Measurements from ENCODE around the gene ATF6. TPM values are rescaled to one million over a fixed set of nuclear protein-coding genes. Genes with fewer than 3 reads are reported as not detected.

Gene ATF6
- total and polyA plus RNA-seq, 9 of the 15 experiments (the other 6 are each of a cell fraction or from before 2014, with no cell fraction given) = 11.7 to 32.4 (median 20.4) TPM

DNA sequence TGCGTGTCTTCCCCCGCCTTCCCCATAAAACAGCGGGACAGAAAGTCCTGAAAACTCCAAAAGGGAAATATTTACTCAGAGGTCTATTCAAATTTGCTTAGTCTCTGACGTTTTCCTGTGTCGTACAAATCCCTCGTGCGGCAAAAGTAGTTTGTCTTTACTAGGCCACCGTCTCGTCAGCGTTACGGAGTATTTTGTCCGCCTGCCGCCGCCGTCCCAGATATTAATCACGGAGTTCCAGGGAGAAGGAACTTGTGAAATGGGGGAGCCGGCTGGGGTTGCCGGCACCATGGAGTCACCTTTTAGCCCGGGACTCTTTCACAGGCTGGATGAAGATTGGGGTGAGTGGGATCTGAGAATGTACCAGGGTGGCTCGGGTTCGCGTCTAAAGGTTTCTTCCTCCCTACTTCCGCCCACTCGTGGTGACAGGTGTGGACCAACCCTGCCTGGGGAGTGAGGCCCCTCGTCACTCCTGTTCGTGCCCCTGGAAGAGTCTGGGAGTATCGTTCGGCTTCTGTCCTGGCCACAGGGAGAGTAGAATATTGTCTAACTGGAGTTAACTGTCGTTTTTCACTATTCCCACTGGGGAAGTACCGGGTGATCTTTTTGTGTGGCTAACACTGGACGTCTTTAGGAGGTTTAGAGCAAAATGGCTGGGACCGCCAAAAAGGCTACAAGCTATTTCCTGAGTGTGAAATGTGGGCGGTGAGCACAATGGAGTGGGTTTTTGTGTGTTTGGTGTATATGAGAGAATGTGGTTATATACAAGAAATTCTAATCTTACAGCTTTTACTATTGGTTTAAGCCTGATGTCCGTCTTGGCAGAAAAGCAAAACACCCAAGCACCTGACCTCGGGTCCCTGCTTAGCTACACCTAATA, at the start of gene ATF6 (continued):
- TF ChIP-seq, protein P1, sequence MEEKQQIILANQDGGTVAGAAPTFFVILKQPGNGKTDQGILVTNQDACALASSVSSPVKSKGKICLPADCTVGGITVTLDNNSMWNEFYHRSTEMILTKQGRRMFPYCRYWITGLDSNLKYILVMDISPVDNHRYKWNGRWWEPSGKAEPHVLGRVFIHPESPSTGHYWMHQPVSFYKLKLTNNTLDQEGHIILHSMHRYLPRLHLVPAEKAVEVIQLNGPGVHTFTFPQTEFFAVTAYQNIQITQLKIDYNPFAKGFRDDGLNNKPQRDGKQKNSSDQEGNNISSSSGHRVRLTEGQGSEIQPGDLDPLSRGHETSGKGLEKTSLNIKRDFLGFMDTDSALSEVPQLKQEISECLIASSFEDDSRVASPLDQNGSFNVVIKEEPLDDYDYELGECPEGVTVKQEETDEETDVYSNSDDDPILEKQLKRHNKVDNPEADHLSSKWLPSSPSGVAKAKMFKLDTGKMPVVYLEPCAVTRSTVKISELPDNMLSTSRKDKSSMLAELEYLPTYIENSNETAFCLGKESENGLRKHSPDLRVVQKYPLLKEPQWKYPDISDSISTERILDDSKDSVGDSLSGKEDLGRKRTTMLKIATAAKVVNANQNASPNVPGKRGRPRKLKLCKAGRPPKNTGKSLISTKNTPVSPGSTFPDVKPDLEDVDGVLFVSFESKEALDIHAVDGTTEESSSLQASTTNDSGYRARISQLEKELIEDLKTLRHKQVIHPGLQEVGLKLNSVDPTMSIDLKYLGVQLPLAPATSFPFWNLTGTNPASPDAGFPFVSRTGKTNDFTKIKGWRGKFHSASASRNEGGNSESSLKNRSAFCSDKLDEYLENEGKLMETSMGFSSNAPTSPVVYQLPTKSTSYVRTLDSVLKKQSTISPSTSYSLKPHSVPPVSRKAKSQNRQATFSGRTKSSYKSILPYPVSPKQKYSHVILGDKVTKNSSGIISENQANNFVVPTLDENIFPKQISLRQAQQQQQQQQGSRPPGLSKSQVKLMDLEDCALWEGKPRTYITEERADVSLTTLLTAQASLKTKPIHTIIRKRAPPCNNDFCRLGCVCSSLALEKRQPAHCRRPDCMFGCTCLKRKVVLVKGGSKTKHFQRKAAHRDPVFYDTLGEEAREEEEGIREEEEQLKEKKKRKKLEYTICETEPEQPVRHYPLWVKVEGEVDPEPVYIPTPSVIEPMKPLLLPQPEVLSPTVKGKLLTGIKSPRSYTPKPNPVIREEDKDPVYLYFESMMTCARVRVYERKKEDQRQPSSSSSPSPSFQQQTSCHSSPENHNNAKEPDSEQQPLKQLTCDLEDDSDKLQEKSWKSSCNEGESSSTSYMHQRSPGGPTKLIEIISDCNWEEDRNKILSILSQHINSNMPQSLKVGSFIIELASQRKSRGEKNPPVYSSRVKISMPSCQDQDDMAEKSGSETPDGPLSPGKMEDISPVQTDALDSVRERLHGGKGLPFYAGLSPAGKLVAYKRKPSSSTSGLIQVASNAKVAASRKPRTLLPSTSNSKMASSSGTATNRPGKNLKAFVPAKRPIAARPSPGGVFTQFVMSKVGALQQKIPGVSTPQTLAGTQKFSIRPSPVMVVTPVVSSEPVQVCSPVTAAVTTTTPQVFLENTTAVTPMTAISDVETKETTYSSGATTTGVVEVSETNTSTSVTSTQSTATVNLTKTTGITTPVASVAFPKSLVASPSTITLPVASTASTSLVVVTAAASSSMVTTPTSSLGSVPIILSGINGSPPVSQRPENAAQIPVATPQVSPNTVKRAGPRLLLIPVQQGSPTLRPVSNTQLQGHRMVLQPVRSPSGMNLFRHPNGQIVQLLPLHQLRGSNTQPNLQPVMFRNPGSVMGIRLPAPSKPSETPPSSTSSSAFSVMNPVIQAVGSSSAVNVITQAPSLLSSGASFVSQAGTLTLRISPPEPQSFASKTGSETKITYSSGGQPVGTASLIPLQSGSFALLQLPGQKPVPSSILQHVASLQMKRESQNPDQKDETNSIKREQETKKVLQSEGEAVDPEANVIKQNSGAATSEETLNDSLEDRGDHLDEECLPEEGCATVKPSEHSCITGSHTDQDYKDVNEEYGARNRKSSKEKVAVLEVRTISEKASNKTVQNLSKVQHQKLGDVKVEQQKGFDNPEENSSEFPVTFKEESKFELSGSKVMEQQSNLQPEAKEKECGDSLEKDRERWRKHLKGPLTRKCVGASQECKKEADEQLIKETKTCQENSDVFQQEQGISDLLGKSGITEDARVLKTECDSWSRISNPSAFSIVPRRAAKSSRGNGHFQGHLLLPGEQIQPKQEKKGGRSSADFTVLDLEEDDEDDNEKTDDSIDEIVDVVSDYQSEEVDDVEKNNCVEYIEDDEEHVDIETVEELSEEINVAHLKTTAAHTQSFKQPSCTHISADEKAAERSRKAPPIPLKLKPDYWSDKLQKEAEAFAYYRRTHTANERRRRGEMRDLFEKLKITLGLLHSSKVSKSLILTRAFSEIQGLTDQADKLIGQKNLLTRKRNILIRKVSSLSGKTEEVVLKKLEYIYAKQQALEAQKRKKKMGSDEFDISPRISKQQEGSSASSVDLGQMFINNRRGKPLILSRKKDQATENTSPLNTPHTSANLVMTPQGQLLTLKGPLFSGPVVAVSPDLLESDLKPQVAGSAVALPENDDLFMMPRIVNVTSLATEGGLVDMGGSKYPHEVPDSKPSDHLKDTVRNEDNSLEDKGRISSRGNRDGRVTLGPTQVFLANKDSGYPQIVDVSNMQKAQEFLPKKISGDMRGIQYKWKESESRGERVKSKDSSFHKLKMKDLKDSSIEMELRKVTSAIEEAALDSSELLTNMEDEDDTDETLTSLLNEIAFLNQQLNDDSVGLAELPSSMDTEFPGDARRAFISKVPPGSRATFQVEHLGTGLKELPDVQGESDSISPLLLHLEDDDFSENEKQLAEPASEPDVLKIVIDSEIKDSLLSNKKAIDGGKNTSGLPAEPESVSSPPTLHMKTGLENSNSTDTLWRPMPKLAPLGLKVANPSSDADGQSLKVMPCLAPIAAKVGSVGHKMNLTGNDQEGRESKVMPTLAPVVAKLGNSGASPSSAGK (IDR thresholded peaks at IDR 0.05) = peak; percentile 35; the same call in 1 of the 2 replicates
- TF ChIP-seq NCOA6 (IDR thresholded peaks at IDR 0.05) = no peak
- TF ChIP-seq, protein P2, sequence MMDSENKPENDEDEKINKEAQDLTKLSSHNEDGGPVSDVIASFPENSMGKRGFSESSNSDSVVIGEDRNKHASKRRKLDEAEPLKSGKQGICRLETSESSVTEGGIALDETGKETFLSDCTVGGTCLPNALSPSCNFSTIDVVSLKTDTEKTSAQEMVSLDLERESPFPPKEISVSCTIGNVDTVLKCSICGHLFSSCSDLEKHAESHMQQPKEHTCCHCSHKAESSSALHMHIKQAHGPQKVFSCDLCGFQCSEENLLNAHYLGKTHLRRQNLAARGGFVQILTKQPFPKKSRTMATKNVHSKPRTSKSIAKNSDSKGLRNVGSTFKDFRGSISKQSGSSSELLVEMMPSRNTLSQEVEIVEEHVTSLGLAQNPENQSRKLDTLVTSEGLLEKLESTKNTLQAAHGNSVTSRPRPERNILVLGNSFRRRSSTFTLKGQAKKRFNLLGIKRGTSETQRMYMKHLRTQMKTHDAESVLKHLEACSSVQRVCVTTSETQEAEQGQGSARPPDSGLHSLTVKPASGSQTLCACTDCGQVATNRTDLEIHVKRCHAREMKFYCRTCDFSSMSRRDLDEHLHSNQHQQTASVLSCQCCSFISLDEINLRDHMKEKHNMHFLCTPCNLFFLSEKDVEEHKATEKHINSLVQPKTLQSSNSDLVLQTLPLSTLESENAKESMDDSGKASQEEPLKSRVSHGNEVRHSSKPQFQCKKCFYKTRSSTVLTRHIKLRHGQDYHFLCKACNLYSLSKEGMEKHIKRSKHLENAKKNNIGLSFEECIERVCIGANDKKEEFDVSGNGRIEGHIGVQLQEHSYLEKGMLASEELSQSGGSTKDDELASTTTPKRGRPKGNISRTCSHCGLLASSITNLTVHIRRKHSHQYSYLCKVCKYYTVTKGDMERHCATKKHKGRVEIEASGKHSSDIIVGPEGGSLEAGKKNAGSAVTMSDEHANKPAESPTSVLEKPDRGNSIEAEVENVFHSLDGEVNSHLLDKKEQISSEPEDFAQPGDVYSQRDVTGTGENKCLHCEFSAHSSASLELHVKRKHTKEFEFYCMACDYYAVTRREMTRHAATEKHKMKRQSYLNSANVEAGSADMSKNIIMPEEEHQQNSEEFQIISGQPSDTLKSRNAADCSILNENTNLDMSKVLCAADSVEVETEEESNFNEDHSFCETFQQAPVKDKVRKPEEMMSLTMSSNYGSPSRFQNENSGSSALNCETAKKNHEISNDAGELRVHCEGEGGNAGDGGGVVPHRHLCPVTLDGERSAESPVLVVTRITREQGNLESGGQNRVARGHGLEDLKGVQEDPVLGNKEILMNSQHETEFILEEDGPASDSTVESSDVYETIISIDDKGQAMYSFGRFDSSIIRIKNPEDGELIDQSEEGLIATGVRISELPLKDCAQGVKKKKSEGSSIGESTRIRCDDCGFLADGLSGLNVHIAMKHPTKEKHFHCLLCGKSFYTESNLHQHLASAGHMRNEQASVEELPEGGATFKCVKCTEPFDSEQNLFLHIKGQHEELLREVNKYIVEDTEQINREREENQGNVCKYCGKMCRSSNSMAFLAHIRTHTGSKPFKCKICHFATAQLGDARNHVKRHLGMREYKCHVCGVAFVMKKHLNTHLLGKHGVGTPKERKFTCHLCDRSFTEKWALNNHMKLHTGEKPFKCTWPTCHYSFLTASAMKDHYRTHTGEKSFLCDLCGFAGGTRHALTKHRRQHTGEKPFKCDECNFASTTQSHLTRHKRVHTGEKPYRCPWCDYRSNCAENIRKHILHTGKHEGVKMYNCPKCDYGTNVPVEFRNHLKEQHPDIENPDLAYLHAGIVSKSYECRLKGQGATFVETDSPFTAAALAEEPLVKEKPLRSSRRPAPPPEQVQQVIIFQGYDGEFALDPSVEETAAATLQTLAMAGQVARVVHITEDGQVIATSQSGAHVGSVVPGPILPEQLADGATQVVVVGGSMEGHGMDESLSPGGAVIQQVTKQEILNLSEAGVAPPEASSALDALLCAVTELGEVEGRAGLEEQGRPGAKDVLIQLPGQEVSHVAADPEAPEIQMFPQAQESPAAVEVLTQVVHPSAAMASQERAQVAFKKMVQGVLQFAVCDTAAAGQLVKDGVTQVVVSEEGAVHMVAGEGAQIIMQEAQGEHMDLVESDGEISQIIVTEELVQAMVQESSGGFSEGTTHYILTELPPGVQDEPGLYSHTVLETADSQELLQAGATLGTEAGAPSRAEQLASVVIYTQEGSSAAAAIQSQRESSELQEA (IDR thresholded peaks at IDR 0.05; ENCODE audit: low read depth) = peak; percentile 100
- TF ChIP-seq, protein P3, sequence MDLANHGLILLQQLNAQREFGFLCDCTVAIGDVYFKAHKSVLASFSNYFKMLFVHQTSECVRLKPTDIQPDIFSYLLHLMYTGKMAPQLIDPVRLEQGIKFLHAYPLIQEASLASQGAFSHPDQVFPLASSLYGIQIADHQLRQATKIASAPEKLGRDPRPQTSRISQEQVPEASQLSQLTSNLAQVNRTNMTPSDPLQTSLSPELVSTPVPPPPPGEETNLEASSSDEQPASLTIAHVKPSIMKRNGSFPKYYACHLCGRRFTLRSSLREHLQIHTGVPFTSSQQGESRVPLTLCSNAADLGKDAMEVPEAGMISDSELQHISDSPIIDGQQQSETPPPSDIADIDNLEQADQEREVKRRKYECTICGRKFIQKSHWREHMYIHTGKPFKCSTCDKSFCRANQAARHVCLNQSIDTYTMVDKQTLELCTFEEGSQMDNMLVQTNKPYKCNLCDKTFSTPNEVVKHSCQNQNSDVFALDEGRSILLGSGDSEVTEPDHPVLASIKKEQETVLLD (IDR thresholded peaks at IDR 0.05) = peak; percentile 92
